ENCODE measurements around the gene EYA2.

- no peak for TF ChIP-seq CTCF (IDR thresholded peaks at IDR 0.05)
- TF ChIP-seq EZH2 (IDR thresholded peaks at IDR 0.05; ENCODE audit: borderline replicate concordance, insufficient read depth, low read depth, low read length, poor library complexity, severe bottlenecking): no peak
Measured at GRCh38 chr20:47075263-47075662, 180.6 kb downstream of the EYA2 start.

All from B cell (primary cell).